HG03135 (cell line): ENCODE data around the gene MAP2K5.

ENCODE experiments used
- ATAC-seq: cut with Tn5 transposase; IDR thresholded peaks from one replicate; pipeline ENCODE4 v1.9.1; 2021; ENCODE audit warnings: mild to moderate bottlenecking, moderate library complexity; ENCODE audit not compliant: unreplicated experiment

The MAP2K5 gene

DNA sequence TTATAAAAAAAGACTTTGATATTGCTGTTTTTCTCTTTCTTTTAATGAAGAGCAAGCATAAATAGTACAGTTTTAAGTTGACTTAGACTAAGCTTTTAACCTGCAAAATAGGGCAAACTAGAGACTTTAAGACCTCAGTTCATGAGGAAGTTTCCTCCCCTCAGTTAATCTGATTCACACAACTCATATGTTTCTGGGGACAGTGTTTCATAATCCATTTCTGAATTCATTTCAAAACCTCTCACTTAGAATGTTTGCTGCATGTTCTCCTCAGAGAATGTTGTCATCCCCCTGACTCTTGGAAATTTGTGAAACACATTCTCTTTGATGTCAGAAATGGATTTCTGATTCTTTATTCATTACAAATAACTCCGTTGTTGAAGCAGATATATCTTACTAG is 203.5 kb downstream of the MAP2K5 start:
- ATAC-seq = no peak

DNA sequence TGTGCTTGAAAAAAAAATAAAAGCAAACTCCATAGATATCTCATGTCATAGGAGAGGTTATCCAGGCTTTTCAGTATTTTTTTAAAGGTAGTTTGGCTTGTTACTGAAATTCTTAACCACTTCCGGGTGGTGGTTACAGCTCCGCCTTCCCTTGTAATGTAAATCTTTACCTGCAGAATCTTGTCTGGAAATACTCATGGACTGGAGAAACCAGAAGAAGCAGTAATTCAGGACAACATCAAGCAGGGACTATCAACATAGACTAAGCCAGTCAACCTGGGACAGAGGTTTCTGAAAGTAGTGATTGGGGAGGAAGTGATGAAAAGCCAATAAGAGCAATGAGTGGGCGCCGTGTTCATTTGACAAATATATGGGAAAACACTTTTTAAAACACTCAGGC is 203.9 kb downstream of the MAP2K5 start:
- no peak for ATAC-seq

DNA sequence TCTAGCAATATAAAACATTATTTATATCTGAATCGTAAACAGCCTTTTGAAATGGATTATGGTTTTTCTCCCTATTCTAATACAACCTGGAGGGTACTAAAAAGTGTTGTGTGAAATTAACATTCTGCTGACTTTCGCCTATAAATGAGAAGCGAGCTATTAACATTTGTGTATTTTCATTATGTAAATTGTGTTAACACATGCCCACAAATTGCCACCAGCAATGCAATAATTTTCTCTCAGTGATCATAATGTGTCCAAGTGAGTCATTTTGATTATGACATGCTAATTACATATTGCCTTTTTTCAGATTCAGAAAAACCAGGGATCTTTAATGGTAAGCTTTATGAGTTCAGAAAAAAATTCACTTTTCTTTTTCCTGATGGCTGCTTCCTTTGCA is 205.4 kb downstream of the MAP2K5 start:
- no peak for ATAC-seq

- ATAC-seq = no peak
Observed at GRCh38 chr15:67750371-67750770, 207.9 kb downstream of the MAP2K5 start.

- ATAC-seq = no peak
Observed at GRCh38 chr15:67753891-67754290, 211.4 kb downstream of the MAP2K5 start.

DNA sequence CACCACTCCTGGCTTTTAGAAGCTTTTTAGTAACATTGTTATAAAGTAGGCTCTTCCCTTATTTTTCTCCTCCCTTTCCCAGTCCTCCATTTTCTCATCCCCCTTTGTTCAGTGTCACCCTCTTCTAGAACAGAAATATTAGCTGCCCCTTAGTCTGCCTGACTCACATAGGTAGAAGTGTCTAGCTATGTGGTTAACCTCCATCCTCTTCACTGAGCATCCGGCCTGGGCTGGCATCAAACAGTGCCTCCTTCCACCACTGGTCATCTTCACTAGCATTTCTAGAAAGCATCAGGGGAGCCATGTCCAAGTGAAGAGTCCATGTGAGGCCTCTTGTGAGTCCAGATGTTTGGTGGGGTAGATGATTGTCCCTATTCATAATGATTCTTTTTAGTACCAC is 212.8 kb downstream of the MAP2K5 start:
- no peak for ATAC-seq

DNA sequence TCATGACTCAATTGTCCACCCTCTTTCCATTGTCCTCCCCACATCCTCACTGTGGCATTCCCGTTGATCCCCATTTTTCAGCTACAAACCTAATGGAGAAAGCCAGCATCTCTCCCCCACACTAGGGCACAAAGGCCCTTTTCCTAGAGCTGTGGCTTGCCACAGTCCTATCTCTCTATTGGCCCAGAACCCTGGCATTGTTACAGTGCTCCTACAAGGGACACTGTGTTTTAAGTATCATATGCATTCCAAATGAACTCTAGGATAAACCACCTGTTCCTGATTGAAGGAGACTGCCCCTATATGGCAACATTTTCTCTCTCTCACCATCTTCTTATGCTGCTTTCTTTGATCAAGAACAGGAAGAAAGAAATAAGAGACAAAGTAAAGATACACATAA is 213.4 kb downstream of the MAP2K5 start:
- no peak for ATAC-seq

GRCh38 chr15:67758619-67759300 is 216.3 kb downstream of the MAP2K5 start:
- no peak for ATAC-seq

DNA sequence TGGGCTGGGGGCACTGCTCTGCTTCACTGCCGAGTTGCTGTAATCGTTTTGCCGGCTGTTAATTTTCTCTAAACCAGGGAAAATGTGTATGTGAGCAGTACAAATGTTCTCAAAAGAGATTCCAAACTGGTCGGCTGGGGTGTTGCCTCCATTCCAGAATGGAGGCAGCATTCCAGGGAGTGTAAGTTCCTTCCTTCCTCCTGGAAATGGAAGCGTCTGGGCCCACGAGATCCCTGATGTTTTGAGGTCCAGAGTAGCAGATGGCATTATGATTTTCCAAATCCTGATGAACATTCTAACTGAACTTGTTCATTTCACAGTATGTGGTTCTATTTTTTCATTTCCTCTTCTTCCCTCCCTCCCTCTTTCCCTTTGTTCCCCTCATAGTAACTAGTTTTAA is 218.4 kb downstream of the MAP2K5 start:
- ATAC-seq = no peak

DNA sequence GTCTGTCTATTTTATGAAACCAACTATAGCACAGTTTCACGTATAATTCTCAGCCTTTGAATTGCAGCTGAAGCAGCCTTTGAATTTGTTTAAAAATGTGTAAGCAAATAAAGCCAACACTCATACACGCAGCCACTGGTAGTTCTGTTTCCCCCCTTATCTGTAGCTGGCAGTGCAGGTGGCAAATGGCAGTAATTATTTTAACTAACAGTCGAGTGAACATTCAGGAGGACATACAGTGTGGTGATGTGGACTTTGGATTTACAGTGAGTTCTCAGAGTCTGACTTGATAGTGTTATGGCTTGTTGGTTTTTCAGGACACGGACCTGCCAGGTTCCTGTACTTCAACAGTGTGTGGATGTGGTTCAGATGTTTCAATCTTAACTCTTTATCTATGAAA is 218.8 kb downstream of the MAP2K5 start:
- no peak for ATAC-seq

- peak; percentile 76 for ATAC-seq
Observed at GRCh38 chr15:67762610-67763368, 220.3 kb downstream of the MAP2K5 start.

- ATAC-seq = no peak
Observed at GRCh38 chr15:67765701-67766100, 223.2 kb downstream of the MAP2K5 start.

GRCh38 chr15:67766968-67767367 is 224.5 kb downstream of the MAP2K5 start:
- no peak for ATAC-seq

DNA sequence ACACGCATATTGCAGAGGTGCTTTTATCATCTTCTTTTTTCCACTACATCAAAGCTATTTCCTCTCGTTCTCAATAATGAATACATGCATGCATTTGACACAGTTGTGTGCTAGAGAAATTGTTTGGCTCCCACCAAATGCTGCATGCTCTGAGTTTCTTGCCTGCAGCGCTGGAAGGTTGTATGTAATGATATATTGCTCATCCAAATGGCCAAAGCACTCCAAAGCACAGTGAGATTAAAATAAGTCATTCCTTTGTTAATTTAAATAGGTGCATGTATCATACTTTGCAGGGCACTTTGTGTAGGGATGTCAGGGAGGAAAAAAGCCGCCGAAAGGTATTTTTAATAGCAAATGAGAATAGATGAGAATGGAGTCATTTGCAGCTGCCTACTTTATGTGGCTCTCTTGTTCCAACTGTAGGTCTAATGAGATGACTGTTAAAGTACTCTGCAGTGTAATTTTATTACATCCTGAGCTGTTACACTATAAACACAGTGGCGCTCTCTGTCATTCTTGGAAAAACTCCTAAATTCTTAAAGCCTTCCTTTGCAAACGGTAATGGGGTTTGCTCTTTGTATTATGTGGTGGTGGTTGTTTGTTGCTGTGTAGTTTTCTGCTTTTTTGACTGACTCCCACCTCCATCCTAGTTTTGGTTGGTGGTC is 225.9 kb downstream of the MAP2K5 start:
- ATAC-seq = no peak

GRCh38 chr15:67769497-67770357 is 227.2 kb downstream of the MAP2K5 start:
- ATAC-seq = no peak

DNA sequence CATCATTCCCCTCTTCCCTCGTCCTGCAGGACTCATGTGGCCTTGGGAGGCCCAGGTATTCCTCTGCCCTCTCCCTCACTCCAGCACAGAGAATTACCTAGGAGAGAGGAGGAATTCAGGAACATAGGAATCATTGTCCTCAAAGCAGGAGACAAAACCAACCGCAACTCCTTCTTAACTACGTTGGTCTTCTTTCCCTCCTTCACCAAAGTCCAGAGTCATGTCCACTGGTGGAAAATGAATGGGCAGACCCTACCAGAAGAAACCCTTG is 227.8 kb downstream of the MAP2K5 start:
- ATAC-seq = no peak

DNA sequence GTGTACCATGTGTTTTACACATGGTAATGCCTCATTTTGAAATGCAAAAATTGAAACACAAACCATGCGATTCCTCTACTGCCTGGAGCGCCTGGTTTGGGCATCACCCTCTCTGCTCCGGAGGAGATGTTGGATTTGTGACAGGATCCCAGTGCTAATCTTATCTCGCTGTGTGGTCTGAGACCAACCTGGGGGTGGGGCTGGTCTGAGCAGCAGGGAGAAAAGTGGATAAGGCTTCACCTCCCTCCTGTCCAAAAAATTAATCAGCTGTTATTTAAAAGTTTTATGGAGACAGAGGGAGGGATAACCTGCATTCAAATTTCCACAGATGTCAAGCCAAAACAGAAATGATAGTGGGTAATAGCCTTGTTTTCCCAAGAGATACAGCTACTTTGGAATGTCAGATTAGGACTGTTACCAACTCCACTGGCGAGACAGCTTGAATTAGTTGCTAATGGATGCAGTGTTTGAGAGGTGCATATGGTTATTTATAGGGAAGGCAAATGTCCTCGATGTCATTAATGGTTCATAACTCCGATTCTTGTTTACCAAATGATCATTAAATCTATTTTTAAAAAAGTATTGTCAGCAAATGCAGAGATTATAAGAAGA is 228.8 kb downstream of the MAP2K5 start:
- no peak for ATAC-seq

GRCh38 chr15:67774626-67775025 is 232.1 kb downstream of the MAP2K5 start:
- ATAC-seq = no peak

DNA sequence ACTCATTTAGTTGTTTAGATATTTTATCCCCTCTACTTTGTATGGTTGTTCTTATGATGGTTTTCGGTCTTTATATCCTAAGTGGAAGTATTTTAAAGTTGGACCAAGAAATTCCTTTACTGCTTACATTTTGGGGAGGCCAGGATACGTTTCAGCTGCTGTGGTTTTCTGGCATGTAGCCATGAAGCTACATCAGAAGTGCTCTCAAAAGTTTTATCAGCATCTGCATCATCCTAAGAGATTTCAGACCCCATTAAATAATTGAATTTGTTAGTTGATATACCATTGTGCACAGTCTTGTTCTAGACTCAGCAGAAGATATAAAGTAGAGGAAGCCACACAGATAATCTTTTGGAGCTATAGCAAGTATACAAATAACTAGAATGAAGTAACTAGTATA is 232.7 kb downstream of the MAP2K5 start:
- no peak for ATAC-seq

DNA sequence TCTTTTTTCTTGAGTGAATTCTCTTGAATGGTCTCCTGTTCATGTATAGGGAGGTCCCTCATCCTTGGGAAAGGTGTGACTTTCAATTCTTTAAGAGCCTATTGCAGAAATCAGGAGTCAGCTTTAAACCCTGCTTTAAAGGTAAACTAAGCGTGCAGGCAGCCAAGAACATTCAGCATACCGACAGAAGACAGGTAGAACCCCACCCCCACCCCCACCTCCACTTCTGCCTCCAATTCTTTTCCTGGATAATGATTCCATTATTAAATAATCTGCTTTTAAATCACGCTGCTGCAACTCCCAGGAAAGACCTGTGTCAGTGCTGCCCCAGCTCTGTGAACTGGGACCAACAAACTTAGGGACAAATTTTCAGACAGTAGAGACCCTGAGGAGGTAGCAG is 233.5 kb downstream of the MAP2K5 start:
- no peak for ATAC-seq

GRCh38 chr15:67776600-67776999 is 234.1 kb downstream of the MAP2K5 start:
- ATAC-seq = no peak
